ENCODE results near the gene FGF14.

The FGF14 gene

DNA sequence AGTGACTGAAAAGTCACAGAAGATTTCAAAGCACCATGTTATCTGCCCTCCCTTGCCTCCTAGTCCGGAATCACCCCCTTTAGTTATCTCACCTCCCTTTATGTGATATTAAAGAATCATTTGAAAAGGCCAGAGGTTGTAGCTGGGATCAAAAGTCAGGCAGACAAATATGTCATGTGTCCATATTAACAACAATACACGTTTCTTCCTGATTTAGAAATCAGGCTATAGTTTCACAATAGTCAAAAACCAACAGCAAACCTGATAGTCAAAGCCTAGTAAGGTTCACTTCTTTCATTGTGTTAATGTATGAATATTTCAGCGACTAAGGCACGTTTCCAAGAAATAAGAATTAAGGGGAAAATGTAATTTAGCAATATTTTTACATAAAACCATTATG is 622.7 kb downstream of the FGF14 start:
- TF ChIP-seq GATA2 (IDR thresholded peaks at IDR 0.05; ENCODE audit: low read depth, low read length): no peak

DNA sequence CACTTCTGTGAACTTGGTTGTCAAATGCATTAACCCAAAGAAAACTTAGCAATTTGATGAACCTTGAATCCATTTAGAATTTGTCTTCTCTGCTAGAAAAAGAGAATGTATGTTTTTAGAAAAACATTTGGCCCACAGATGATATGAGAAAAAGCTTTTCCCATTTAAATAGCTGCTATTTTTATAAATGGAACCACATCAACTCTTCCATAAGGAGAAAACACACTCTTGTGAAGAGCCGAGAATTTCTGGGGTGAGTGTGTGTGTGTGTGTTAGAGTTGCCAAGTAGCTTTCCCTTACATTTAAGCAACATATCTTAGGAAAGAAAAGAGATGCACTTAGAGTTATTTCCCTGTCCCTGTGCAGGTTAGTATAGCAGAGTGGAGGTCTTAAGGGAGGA is 626.6 kb downstream of the FGF14 start:
- TF ChIP-seq GATA3 (IDR thresholded peaks at IDR 0.05; ENCODE audit: low read depth, low read length) (no peak), GATA2 (IDR thresholded peaks at IDR 0.05; ENCODE audit: low read depth, low read length) (no peak)

DNA sequence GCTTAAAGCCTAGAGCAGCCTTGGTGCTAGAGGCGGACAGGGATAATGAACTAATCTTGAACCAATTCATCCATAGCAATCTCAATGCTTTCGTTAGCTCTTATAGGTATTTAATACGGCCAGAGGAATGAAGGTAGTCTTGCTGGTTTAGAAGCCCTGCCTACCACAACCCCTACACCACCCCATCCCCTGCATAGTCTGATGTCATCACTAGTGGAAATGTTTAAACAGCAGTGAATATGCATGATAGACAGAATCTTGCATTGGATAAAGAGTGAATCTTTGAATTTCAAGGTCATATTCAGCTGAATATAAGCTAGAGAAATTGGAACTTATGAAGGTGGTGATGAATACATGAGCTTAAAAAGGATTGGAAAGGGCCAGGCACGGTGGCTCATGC is 627.5 kb downstream of the FGF14 start:
- TF ChIP-seq GATA2 (IDR thresholded peaks at IDR 0.05; ENCODE audit: low read depth, low read length) (no peak), GATA3 (IDR thresholded peaks at IDR 0.05; ENCODE audit: low read depth, low read length) (no peak)

DNA sequence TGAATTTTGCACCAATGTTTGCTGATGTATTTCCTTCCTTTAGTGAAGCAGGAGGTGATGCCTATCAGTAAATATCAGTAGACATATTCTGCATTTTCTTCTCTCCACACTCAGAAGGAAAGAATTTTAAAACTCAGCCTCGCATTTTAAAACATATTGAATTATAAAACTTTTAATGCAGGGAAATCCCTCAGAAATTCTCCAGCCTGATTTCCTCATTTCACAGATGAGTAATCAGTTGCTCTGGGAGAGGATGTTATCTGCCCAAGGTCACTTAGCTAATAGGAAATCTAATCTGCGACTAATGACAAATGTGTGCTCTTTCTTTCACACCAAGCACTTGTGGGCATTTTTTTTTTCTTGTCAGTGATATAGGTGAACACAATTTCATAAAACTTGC is 628.8 kb downstream of the FGF14 start:
- TF ChIP-seq GATA3 (IDR thresholded peaks at IDR 0.05; ENCODE audit: low read depth, low read length) (no peak), GATA2 (IDR thresholded peaks at IDR 0.05; ENCODE audit: low read depth, low read length) (no peak; the same call in 1 of the 2 replicates)

DNA sequence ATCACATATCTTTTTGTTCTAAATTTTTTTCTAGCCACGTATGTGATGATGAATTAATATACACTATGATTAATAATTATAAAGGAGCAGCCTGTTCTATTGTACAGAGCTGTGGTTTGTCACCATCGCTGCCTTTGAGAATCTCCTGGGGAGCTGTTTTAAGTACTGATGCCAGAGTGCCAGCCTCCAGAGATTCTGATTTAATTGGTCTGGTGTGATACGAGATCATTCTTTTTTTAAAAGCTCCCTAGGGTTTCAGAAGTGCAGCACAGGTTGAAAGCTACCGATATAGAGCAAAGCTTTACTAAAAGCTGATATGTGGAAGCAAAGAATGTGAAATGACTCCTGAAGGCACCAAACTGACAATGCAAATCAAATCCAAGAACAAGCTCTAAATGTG is 634.7 kb downstream of the FGF14 start:
- TF ChIP-seq GATA2 (IDR thresholded peaks at IDR 0.05; ENCODE audit: low read depth, low read length): no peak
- TF ChIP-seq GATA3 (IDR thresholded peaks at IDR 0.05; ENCODE audit: low read depth, low read length): no peak

DNA sequence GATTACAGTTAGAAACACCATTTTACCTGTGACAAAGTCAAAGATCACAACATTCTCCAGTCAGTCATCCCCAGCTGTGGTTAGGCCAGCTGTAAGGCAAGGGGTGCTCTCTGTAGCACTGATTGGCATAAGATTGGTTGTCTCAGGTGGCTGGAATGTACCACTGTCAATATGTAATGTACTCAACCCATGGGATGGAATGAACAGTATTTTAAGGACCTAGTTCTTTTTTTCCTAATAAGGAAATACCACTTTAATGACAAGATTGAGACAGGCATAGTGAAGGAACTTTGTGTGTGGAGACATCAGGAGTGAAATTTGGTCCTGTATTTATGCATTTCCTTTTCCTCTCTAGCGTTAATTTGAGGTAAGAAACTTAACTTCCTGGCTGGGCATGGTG is 638.7 kb downstream of the FGF14 start:
- no peak for TF ChIP-seq GATA3 (IDR thresholded peaks at IDR 0.05; ENCODE audit: low read depth, low read length)

DNA sequence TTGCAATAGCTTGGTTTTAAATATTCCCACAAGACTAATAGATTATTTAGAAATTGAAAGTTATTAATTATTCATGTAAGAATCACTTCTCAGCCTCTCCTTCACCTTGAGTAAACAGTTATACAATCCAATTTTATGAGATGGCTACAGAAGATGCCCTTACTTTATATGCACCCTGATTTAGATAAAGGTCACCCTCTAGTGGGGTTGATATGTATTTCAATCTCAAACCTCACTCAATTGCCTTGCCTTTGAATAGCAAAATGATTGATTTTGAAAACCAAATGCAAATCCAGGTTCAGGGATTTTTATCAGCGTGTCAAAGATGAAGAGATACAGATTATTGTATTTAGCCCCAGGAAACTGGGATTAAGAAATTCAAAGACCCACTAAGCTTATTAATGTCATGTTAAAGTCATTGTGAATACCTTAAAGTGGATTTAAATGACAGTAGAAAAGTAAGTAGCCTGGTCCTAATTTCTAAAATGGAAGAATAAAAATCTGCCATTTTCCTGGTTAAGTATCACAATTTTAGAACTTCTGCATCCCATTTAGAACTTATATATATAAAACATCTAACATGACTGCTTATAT is 644.3 kb downstream of the FGF14 start:
- TF ChIP-seq GATA3 (IDR thresholded peaks at IDR 0.05; ENCODE audit: low read depth, low read length) (no peak), GATA2 (IDR thresholded peaks at IDR 0.05; ENCODE audit: low read depth, low read length) (no peak)

DNA sequence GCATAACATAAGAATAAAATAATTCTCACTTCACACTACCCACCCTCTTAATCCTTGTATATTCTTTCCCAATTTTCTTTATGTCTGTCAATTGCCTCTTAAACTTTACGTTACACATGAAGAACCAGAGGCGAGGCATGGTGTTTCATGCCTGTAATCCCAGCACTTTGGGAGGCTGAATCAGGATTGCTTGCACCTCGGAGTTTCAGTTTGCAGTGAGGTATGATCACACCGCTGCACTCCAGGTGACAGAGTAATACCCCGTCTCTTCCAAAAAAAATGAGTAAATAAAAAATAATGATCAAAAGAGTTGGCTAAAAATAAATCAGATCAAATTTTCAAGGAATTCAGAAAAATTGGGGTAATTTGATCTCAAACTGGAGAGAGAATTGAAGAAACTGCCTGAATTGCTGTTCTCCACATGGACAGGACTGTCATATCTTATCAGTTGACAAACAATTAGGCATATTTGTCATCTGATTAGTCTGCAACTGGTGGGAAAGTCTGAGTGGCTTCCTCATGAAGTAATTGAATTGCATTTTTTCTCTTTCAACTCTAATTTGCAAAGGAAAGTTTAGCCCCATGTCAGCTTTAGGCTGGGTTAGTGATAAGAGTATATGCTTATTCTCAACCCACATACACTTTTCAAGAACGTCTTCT is 646.5 kb downstream of the FGF14 start:
- TF ChIP-seq GATA3 (IDR thresholded peaks at IDR 0.05; ENCODE audit: low read depth, low read length): no peak
- peak; percentile 12; the same call in 1 of the 2 replicates for TF ChIP-seq GATA2 (IDR thresholded peaks at IDR 0.05; ENCODE audit: low read depth, low read length)

DNA sequence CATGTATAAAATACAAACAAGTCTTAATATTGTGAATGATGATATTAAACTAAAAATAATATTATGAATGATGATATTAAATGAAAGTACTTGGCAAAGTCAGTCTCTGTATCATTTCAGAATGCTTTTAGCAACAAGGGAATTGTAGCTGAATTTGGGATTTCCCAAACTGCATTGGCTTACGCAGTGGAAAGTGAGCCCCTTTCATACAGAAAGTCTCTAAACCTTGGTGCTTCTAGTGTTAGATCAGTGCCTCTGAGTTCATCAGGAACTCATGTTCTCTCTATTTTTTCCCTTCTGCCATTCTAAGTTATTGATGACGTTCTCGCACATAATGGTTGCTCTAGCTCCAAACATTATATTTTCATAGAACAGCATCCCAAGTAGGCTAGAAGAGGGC is 649.4 kb downstream of the FGF14 start:
- no peak for TF ChIP-seq GATA3 (IDR thresholded peaks at IDR 0.05; ENCODE audit: low read depth, low read length)
- no peak for TF ChIP-seq GATA2 (IDR thresholded peaks at IDR 0.05; ENCODE audit: low read depth, low read length)

DNA sequence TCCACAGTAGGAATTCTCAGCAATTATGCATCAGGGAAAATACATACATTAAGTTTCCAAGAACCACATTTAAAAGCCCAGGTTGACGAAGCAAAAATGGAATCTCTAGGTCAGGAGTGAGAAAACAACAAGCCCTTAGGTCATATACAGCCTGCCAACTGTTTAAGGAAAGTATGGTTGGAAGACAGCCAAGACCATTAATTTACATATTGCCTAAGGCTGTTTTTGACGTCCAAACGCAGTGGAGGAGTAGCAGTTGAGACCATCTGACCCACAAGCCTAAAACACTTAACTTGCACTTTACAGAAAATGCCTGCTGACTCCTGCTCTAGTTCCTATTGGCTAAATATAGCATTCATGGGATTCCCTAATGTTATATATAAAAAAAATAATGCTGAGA is 650.4 kb downstream of the FGF14 start:
- TF ChIP-seq GATA3 (IDR thresholded peaks at IDR 0.05; ENCODE audit: low read depth, low read length) (no peak), GATA2 (IDR thresholded peaks at IDR 0.05; ENCODE audit: low read depth, low read length) (no peak)

DNA sequence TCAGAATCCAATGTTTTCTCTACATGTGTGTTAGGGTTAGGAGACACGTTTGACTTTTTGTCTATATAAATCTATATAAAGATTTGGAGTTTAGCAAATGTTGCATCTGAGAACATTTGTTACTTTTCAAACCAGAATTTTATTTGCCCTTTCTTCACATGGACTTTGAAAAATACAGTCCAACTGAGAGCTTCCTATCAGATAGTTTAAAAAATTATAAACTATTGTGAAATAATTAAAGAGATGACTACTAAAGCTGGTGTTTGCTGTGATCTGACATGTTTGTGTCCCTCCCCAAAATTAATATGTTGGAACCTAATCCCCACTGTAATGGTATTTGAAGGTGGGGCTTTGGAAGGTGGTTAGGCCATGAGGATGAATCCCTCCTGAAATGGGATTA is 652.3 kb downstream of the FGF14 start:
- TF ChIP-seq GATA3 (IDR thresholded peaks at IDR 0.05; ENCODE audit: low read depth, low read length) (no peak), GATA2 (IDR thresholded peaks at IDR 0.05; ENCODE audit: low read depth, low read length) (no peak)

DNA sequence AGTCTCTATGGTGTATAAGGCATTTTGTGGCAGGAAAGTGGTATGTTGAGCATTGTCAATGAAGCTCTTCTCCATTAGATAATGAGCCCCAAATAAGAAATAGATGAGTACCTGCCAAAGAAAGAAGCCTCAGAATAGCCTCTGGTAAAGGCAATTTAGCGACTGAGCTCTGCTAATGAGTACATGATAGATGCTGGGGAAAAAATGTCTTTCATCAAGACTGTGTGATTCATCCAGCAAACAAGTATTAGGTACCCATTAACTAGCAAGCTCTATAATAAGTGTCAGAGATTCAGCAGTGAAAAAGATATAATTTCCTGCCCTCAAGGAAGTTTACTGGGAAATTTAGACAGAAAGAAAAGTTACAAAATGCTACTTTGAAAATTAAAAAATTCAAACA is 654.8 kb downstream of the FGF14 start:
- TF ChIP-seq GATA3 (IDR thresholded peaks at IDR 0.05; ENCODE audit: low read depth, low read length): no peak
- no peak for TF ChIP-seq GATA2 (IDR thresholded peaks at IDR 0.05; ENCODE audit: low read depth, low read length)

DNA sequence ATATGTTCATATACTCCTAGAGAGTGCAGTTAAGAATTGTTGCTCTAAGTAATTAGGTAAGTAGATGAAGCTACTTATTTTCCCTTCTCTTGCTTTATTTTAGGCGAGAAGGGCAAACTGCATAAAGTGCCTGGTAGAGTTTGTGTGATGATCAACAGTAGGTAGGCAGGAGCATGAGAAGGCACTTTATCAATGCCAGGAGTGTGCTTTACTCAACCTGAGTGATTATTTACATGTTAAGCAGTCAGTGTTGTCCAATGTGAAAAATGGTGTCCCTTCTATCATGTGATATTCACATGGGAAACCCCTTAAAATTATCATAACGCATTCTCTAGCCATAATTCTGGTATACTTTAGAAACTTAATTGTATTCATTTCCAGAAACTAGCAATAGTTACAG is 655.3 kb downstream of the FGF14 start:
- TF ChIP-seq GATA2 (IDR thresholded peaks at IDR 0.05; ENCODE audit: low read depth, low read length): no peak
- TF ChIP-seq GATA3 (IDR thresholded peaks at IDR 0.05; ENCODE audit: low read depth, low read length): no peak

DNA sequence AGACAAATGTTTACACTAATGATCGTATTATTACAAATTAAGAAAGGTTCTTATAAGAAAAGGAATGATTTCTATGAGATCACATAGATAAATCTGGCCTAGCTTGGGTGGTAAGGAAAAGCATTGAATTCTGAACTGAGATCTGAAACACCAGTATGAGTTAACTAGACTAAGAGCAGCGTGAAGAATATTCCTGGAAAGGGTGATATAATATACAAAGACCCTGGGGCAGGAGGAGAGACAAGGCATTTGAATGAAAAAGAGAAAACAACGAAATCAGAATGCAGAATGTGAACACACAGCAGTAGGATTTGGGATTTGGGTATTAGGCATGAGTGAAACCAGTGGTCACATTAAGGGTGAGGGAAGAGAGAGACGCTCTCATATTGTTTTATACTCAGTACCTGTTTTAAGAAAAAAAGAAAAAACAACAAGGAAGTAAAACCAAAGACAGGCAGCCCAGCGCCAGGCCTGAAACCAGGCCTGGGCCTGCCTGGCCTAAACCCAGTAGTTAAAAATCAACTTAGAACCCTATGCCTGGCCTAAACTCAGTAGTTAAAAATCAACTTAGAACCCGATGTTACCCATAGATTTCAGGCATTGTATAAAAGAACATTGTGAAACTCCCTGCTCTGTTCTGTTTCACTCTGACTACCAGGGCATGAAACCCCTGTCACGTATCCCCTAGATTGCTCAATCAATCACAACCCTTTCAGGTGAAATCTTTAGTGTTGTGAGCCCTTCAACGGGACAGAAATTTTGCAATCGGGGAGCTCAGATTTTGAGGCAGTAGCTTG is 662.3 kb downstream of the FGF14 start:
- TF ChIP-seq GATA3 (IDR thresholded peaks at IDR 0.05; ENCODE audit: low read depth, low read length) (no peak), GATA2 (IDR thresholded peaks at IDR 0.05; ENCODE audit: low read depth, low read length) (no peak)

DNA sequence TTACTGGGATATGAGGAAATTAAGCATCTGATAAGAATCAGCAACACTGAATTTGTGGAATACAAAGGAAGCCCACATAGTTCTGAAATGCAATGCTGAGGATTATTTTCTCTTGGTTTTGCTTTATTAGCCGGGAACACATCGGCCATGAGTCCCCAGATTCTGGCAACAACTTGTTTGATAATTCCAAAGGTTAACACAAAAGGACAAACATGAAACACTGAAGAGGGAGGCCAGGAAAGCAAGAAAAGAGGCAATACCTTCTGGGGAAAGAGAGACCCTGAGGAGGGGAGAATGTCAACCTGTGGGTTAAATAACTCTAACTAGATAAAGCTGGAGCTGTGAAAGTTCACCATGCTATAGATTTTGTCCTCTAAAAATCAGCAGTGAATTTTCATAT is 663.5 kb downstream of the FGF14 start:
- TF ChIP-seq GATA3 (IDR thresholded peaks at IDR 0.05; ENCODE audit: low read depth, low read length): no peak
- TF ChIP-seq GATA2 (IDR thresholded peaks at IDR 0.05; ENCODE audit: low read depth, low read length): no peak
